Activated CD8-positive, alpha-beta memory T cell treated with anti-CD3 and anti-CD28 coated beads, Interleukin-2, amount 50 U/mL, for 1 hour (primary cell): ENCODE data around the gene RBM17.
"Not testable (repeated sequence)": the region's sequence is repeated elsewhere in the genome, so short reads cannot be mapped to it uniquely, and the experiment has no call there.

Source experiments
- DNase-seq: peaks from one replicate; pipeline ENCODE4 v3.0.0-alpha.2; 2020; ENCODE audit errors: extremely low read depth

RBM17 gene

DNA sequence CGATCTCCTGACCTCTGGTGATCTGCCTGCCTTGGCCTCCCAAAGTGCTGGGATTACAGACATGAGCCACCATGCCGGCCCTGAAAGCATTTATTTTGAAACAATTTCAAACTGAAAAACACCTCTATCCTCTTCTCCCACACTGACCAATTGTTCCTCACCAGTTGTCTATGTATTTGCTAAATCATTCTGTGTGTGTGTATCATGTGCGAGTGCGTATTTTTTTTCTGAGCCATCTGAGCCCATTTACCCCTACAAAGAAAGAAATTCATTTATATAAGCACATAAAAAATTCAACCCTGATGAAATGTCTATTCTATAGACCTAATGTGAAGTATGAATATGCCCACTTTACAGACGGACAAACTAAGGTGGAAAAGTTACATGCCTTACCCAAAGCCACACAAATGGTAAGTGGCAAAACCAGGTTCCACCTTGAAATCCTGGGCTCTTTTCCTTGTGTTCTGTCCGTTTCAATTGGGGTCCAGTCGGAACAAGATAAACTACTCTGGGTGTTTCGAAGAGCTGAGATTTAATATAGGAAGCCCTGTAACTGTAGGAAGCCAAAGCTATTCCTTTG is 46.8 kb downstream of the RBM17 start:
- no peak for DNase-seq

DNA sequence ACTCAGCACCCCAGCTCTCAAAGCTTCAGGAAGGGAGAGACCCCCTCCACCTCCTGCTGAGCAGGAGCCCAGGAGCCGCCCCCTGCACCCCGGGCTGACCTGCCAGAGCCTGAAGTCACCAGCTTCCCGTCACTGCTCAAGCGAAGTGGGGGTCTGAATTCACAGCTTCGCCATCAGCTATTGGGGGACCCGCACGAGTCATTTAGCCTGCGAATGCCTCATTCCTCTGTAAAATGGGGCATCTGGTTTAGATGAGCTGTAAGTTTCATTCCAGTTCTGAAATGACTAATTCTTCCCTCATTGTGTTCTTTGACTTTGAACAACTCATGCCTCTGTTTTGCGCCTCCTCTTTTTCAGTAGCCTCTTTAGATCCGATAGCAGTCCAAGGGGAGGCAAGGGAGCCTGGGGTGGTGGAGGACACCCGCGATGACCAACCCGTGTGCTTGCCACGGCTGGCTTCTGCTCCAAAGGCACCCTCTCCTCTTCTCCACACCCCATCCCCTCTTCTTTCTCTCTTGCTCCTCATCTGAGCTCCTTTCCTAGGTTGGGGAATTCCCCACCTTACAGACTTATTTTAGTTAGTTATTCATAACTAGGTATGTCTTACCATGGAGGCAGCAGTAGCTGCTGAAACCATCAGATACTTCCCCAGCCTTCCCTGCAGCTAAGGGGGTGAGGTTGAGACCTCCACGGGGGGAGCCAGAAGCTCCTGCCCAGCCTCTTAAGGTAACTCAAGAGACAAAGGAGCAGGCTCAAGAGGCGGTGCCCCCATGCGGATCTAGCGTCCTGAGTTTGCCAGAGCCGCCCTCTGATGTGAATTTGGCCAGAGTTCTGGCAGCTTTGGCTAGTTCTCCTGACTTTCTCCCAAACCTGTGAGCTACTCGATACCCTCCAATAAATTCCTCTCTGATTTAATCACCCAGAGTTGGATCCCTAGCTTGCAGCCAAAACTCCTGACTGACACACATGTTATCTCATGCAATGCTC is 47.7 kb downstream of the RBM17 start:
- no peak for DNase-seq

DNA sequence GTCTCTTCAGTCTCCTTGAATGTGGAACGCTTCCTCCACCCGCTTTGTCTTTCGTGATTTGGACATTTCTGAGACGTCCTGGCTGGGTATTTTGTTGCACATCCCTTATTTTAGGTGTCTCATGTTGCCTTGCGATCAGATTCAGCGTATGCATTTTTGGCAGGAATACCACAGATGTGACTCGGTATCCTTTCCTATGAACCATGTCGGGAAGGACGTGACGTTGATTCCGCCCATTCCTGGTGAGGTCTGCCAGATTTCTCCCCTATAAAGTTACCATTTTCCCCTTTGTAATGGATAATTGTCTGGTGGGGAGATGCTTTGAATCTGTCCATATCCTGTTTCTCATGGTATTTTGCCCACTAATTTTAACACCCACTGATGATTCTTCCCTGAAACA is 49.6 kb downstream of the RBM17 start:
- no peak for DNase-seq

DNA sequence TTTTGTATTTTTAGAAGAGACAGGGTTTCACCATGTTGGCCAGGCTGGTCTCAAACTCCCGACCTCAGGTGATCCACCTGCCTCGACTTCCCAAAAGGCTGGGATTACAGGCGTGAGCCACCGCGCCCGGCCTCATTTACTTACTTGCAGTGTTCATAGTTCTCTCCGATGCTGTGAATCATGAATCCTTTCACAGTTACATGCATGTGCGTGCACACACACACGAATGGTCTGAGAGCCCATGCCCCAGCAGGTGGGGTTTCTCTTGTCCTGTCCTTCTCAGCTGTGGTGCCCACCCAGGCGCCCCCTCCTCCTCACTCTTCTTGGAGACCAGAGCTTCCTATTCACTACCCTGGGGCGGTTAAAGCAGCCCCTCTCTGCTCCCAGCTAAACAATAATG is 50.6 kb downstream of the RBM17 start:
- no peak for DNase-seq

DNA sequence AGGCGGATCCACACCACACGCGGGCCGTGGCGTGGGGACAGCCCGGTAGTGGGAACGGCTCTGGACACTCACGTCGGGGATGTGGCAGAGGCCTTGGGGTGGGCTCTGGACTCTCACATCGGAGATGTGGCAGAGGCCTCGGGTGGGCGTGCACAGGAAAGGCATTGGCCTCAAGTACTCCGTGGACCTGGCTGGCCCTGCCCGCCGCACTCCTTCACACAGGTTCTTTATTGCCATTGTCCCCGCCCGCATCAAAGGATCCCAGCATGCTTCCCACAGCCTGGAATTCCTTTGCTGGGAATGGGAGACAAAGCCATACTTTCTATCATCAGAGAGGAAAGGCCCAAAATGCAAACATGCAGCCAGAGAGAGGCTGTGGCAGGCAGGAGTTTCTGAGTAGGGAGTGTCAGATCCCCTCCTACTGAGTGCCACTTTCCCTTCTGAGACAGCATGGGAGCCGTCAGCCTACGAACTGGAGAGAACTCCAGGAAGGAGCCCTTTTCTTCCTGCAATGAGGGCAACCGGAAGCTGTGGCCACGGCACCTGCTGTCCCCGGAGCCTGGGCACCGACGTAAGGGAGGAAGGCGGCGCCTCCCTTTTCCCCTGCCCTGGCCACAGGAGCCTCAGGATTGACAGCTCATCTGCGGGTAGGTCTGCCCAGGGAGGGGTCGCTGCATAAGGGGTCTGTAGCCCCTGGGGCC is 51.5 kb downstream of the RBM17 start:
- no peak for DNase-seq

DNA sequence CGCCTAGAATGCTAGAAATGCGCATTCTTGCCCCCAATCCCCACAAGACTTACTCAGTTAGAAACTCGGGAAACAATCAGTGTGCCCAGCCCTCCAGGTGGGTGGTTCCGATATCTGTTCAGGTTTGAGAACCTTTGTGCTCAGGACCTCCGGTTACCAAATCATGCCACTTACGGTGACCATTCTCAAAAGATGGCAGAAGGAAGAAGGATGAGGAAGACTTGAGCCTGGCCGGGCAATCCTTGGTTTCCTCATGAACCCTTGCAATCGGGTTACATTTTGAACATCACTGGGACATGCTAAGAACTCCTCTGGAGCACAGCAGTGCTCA is 52.1 kb downstream of the RBM17 start:
- DNase-seq, result no peak

DNA sequence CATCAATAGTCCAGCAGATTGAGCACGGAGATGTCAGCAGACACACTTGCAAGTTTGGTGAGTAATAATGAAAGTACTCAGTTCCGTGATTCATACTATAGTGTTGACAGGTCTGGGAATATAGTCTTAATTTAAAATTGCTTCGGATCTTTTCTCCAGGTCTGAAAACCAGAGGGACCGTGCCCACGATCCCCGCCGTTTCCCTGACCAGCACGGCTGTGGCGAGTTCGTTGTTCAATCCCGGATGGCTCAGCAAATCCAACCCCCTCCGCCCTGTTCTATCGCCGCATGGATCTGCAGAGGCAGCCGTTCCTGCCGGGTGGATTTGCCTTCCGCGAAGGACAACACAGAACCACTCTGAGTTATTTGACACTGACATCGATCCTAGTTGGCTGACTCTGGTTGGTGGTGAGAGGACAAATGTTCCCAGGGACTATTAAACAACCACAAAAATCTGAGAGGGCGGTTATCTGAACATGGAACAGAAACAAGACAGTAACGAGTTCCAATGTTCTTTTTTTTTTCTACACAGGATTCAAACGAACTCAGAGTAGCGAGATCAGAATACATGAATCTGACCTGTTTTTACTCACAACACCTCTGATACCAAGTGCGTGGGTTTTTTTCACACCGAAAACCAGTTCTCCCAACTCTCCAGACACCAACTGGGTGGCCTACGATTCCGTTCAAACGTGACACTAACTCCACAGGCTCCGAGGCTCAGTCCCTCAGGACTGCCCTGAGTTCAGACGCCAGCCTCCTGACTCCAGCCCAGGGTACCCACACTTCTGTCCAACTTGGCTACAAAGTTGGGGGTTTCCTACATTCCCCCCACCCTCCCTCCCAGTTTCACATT is 52.7 kb downstream of the RBM17 start:
- DNase-seq, result no peak

DNA sequence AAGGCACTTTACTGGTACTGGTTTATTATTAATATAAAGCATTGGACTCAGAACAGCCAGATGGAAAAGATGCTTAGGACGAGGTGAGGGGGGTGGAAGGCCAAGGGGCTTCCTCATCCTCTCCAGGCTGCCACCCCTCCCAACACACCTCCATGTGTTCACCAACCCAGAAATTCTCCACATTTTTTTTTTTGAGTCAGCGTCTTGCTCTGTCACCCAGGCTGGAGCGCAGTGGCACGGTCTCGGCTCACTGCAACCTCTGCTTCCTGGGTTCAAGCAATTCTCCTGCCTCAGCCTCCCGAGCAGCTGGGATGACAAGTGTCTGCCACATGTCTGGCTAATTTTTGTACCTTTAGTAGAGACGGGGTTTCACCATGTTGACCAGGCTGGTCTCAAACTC is 53.4 kb downstream of the RBM17 start:
- not testable (repeated sequence) for DNase-seq

DNA sequence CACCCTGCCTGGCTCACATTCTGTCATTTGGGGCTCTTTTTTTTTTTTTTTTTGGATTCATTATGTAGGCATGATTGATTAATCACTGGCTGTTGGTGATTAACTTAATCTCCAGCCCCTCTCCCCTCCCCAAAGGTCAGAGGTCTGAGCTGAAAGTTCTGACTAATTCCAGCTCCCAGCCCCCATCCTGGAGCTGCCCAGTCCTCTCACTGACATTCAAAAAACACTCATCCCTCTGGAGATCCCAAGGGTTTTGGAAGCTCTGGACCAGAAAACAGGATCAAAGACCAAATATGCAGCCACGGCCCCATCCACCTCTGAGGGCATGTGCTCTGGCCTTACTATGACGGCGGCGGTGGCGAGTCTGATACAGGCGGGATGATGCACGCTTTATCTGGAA is 53.8 kb downstream of the RBM17 start:
- DNase-seq, result no peak

DNA sequence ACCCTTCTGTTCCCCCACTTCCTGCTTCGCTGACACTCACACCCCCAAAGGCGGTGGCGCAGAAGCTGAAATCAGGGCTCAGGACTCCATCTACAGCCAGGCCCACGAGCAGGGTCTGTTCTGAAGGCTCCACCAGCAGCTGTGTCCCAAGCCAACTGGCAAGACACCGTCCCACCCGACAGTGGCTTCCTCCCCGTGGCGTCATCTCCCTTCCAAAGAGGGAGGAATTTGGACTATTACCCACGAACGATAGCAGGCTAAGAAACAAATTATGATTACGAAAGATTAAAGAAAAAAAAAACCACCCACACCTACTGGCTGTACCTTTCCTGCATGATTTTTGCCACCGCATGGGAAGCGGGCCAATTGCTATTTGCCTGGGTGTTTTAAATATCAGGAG is 54.3 kb downstream of the RBM17 start:
- DNase-seq, result no peak

DNA sequence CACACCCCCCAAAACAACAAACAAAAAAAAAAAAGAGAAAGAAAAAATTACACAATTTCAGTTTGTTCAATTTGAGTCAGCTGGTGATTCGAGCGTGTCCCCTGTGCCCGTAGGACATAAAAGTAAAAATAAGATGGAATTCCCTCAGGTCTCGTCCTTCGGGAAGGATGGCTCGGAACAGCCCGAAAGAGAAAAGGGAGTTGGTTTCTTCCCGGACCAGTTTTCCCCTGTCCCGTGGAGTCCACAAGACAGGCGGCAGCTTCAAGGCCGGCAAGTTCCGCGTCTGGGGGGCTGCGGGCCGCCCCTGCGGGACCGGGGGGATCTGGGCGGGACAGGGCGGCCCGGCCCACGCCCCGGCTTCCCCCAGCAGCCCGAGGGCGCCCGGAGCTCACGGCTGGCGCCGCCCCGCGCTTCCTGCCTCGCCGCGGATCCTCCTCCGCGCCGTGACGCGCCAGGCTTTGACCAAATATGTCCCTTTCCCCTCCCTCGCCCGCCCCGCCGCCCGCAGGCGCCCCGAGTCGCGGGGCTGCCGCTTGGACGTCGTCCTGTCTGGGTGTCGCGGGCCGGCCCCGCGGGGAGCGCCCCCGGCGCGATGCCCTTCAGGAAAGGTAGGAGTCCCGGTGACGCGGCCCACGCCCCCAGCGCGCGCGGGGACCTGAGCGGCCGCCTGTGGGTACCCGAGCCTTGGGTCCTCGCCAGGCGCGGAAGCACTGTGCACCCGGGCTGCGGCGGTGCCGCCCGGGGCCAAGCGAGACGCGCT is 55.8 kb downstream of the RBM17 start:
- DNase-seq, result peak; percentile 60

DNA sequence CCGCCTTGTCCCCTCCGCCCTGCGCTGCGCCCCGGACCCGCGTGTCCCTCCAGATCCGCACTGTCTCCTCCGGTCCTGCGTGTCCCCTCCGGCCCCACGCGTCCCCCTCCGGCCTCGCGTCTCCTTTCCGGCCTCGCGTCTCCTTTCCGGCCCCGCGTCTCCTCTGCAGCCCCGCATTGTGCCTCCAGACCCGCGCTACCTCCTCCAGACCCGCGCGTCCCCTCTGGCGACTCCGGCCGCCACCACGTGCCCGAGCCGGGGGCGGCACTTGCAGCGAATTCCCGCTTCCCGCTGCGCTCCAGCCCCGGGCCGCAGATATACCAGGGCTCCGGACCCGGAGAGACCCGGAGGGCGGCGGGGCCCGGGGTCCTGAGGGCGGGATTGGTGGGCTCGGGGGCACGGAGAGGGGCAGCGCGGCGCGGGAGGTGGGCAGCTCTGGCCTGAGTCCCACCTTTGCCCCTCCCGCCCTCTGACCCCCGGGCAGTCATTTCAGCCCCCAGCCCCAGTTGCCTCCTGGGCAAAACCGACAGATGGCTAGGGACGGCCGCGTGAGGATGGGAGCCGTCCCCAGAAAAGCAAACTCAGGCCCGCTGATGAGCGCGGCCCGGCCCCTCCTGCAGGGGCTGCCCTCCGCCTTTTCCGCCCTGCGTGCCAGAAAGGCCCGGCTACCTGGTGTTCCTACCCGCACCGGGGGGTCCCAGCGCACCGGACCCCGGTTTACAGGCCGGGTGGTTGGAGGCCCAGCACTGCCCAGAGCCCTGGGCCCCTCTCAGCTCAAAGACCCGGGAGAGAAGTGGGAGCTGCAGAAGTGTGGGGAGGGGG is 56.5 kb downstream of the RBM17 start:
- DNase-seq, result no peak

DNA sequence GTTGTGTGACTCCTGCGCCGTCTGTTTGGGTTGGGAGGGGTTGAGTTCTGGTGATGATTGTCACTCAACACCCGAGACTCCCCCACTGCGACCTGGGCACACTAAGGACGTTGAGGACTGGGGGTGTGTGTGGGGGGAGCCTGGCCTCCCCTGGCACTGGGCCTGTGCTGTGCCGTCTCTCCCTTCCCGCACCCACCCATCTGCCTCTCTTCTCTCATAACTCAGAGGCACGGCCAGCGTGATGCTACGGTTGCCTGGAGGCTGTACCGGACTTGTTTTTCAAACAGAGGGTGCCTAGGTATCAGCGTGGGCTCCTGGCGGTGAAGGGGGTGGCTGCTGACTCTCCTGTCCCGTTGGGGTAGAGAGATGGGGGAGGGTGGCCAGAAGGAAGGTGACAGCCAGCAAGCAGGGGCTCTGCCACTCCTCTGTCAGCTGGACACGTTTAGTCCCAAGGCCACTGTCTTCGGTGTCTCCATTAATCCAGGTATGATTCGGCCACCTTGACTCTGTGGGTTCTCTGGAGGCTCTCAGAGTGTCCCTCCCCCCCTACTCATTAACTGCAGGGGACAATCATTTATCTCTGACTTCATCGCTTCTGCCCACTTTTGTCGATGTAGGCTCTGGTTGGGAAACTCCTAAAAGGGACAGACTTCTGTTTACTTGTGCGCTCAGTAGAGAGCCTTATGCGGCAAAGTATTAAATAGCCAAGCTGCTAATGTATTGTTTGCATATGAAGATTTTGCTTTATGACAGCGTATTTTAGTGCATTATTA is 57.4 kb downstream of the RBM17 start:
- no peak for DNase-seq

DNA sequence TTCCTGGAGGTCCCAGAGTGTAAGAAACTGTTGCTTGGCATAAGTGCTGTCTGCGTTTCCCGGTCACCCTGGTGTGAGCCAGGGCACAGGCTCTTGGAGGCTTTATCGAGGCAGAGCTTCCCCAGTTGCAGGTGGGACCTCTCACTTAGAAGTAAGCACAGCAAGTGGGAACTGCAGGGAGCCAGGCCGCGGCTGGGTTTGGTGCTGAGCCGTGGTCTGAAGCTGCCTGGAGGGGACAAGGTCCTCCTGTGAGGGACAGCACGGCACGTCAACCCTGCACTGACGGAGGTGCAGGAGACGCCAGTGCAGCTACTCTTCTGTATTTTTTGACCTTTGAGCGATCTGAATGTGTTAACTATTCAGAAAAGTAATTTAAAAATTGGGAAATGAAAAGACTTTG is 58.1 kb downstream of the RBM17 start:
- no peak for DNase-seq

DNA sequence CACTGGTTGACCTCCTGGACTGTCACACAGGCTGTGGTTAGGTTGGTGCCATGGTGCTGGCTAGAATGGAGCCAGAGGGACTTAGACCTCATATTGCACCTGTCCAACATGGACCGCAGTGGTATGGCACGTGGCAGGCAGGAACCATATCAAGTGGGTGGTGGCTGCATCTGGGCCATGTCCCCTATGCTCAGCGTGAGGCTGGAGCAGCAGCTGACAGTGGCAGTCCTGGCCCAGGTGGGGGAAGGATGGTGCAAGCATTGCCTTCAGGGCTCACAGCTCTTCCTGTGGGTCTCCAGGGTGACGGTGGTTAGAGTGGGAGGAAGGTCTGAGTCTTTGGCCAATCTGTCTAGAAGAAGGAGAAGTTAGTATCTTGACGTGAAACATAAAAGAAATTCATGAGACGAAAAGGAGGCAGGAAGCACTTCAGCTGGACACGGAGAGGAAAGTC is 59.4 kb downstream of the RBM17 start:
- DNase-seq, result no peak

DNA sequence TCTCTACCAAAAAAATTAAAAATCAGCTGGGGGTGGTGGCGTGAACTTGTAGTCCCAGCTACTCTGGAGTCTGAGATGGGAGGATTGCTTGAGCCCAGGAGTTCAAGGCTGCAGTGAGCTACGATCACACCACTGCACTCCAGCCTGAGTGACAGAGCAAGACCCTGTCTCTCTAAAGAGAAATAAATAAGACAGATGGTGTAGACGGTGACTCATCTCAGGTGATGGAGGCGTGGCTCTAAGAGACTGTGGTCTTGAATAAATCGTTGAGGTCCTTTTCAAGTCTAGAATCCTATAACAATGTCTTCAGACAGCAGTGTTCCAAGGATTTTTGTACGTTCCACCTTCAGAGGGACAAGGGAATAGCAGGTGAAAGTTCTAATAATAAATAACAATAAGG is 60.1 kb downstream of the RBM17 start:
- DNase-seq, result no peak

DNA sequence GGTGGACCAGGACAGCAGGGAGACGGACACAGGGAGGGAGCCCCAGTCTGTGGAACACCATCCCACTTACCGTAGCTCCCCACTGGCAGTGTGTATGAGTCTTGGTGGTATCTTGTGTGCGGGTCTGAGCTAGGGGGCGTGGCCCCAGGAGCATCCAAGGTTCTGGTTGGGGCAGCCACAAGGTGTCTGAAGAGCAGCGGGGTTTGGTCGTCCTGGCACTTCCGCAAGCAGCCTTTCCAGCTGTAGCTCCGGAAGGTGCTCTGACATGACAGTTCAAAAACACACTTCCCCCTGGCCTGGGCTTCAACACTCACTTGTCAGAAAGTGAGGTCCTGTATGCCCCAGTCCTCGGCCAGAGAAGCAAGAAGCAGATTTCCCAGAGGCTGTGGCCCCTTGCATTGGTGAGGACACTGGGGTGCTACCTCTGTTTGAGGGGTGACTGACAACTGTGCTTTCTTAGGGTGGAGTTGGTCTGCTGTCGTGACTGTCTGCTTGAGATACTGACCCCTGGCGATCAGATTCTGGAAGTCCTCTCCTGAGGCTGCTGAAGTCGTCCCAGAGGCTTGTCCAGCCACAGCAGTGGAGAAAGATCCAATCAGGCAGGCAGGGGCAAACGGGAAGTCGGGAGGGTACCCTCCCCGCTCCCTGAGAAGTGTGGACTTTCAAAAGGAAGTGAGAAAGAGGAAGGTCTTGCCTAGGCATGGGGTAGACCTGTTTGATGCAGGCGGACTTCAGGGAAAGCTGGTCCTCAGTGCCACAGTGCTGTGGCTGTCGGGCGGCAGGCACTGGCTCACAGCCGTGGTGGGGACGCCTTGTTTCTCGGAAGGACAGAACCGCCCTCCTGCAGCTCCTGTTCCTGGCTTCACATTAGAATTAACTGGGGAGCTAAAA is 62.5 kb downstream of the RBM17 start:
- DNase-seq, result no peak

DNA sequence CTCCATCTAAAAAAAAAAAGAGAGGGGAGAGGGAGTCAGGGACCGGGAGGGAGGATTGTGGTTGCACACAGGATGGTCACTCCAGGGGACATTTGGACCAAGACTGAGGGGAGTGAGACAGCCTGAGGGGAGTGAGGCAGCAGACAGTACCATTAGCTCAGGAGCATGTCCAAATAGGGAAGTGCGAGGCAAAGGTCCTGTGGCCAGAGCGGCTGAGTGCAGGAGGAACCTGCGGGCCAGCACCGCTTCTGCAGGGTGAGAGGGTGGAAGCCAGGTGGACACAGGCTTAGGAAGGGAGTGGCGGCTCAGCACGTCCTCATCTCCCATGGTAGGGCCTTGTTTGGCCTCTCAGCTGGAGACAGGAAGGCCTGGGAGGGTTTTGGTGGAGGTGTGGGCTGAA is 65.0 kb downstream of the RBM17 start:
- DNase-seq, result no peak
